Type B pancreatic cell (in vitro differentiated cells): ENCODE results near the gene MRPL23. TPM values are rescaled to one million over a fixed set of nuclear protein-coding genes. Genes with fewer than 3 reads are reported as not detected.

Experiments used
- DNase-seq: peaks from one replicate; pipeline ENCODE4 v3.0.0; 2021; ENCODE audit warnings: mixed read lengths; ENCODE audit not compliant: unreplicated experiment; ENCODE audit errors: extremely low spot score
- H3K27ac Mint-ChIP-seq: 2 replicates; pipeline ENCODE4 v1.8.0; 2021; ENCODE audit warnings: mild to moderate bottlenecking, mixed read lengths
- H3K27me3 Mint-ChIP-seq: 2 replicates; pipeline ENCODE4 v1.8.0; 2021; ENCODE audit warnings: mixed read lengths
- H3K36me3 Mint-ChIP-seq: 2 replicates; pipeline ENCODE4 v1.8.0; 2021; ENCODE audit warnings: mixed read lengths
- H3K4me1 Mint-ChIP-seq: one replicate; pipeline ENCODE4 v1.8.0; 2021; ENCODE audit warnings: mixed read lengths; ENCODE audit not compliant: unreplicated experiment
- H3K4me3 Mint-ChIP-seq: 2 replicates; pipeline ENCODE4 v1.8.0; 2021; ENCODE audit warnings: mild to moderate bottlenecking, mixed read lengths
- H3K9me3 Mint-ChIP-seq: 2 replicates; pipeline ENCODE4 v1.8.0; 2021; ENCODE audit warnings: mixed read lengths
- total RNA-seq: library from RNA; stranded (reverse); gene quantifications from 2 replicates; pipeline ENCODE4 v1.2.1, GENCODE V29; 2021; ENCODE audit warnings: low replicate concordance
- TF ChIP-seq, protein P1 (sequence below): fragments of 200-600 bp; sonication (generic); conservative IDR thresholded peaks from 2 replicates; pipeline ENCODE4 v1.5.0; 2021; ENCODE audit warnings: antibody characterized with exemption, mild to moderate bottlenecking

MRPL23 gene
- total RNA-seq, 1 donor from 2014 or later: 46.1 TPM

GRCh38 chr11:1919391-1920127, 27.6 kb upstream of the MRPL23 start, which contains the start of gene TNNT3:
TNNT3 (plus strand) TSS chr11:1919703; CDS start chr11:1922875, 3,172 bp downstream.
- TF ChIP-seq, protein P1, sequence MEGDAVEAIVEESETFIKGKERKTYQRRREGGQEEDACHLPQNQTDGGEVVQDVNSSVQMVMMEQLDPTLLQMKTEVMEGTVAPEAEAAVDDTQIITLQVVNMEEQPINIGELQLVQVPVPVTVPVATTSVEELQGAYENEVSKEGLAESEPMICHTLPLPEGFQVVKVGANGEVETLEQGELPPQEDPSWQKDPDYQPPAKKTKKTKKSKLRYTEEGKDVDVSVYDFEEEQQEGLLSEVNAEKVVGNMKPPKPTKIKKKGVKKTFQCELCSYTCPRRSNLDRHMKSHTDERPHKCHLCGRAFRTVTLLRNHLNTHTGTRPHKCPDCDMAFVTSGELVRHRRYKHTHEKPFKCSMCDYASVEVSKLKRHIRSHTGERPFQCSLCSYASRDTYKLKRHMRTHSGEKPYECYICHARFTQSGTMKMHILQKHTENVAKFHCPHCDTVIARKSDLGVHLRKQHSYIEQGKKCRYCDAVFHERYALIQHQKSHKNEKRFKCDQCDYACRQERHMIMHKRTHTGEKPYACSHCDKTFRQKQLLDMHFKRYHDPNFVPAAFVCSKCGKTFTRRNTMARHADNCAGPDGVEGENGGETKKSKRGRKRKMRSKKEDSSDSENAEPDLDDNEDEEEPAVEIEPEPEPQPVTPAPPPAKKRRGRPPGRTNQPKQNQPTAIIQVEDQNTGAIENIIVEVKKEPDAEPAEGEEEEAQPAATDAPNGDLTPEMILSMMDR: no peak
- no peak for DNase-seq
- no peak within 1 kb of the TSS for H3K27ac Mint-ChIP-seq
- peaks cover 6% of the 10 kb centered on the region for H3K36me3 Mint-ChIP-seq
- H3K9me3 Mint-ChIP-seq: no peaks in the 10 kb centered on the region
- H3K4me1 Mint-ChIP-seq: peaks cover 20% of the 10 kb centered on the region
- no peak within 1 kb of the TSS for H3K4me3 Mint-ChIP-seq
- H3K27me3 Mint-ChIP-seq: no peaks in the 10 kb centered on the region

- Mint-ChIP-seq H3K4me3 (no peak overlapping the region), H3K27ac (no peak overlapping the region), H3K4me1 (peaks cover 14% of the 10 kb centered on the region), H3K9me3 (no peaks in the 10 kb centered on the region), H3K36me3 (no peaks in the 10 kb centered on the region), H3K27me3 (no peaks in the 10 kb centered on the region)
- no peak for DNase-seq
- TF ChIP-seq, protein P1: no peak
These were observed 26.8 kb upstream of the MRPL23 start for GRCh38 chr11:1920128-1920908.

GRCh38 chr11:1920909-1921573, 26.1 kb upstream of the MRPL23 start:
- Mint-ChIP-seq H3K36me3 (no peaks in the 10 kb centered on the region), H3K9me3 (no peaks in the 10 kb centered on the region), H3K4me3 (no peak overlapping the region), H3K27me3 (no peaks in the 10 kb centered on the region), H3K27ac (no peak overlapping the region), H3K4me1 (peaks cover 14% of the 10 kb centered on the region)
- TF ChIP-seq, protein P1: no peak
- no peak for DNase-seq

DNA sequence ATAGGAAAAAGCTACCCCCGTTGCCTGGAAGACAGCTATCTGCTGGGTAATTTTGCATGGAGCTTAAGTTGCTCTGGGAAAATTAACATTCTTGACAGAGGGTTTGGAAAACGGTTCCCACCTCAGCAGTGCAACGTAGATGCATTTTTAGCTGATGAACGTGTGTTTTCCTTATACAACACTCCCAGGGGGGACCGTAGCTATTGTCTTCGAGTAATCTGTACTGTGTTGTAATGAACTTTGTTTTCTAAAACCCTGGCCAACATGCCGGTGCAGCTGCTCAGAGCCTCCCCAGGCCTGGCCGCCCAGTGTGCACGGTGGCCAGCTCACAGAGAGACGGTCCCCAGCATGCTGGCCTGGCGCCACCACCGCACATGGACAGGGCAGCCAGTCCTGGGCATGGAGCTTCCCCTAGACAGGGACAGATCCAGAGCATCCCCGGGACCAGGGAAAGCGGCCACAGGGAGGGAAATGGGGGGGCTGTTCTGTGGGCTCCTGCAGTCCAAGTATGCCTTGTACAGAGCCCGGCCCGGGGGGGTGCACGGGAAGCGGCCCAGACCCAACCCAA, 25.5 kb upstream of the MRPL23 start:
- Mint-ChIP-seq H3K4me1 (peaks cover 18% of the 10 kb centered on the region), H3K36me3 (no peaks in the 10 kb centered on the region), H3K27ac (peak overlapping the region; percentile 61), H3K27me3 (no peaks in the 10 kb centered on the region), H3K4me3 (no peak overlapping the region), H3K9me3 (no peaks in the 10 kb centered on the region)
- TF ChIP-seq, protein P1: no peak
- DNase-seq: no peak

DNA sequence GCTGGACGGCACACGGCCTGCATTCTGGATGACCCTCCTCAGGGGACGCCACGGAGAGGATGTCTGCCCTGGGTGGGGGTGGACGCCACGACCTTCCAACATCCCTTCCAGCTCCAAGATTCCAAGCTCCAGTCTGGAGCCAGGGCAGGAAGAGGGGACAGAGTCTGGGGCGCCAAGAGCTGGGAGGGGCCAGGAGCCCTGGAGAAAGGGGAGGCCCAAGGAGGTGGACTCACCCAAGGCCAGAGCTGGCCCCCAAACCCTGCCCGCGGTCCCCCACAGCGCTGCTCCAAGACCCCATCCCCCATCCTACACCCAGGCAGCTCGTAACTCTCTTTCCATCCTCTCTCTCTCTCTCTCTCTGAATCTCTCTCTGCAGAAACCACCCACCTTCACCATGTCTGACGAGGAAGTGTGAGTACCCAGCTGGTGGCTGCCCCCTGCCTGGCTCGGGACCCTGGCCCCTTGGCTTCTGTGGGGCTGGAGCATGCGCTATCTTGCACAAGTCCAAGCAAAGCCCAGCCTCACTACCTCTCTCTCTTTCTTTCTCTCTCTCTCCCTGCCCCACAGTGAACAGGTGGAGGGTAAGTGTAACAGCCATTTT, 24.6 kb upstream of the MRPL23 start:
- no peak for DNase-seq
- Mint-ChIP-seq H3K27ac (peak overlapping the region; percentile 79), H3K4me1 (peaks cover 20% of the 10 kb centered on the region), H3K9me3 (no peaks in the 10 kb centered on the region), H3K27me3 (no peaks in the 10 kb centered on the region), H3K36me3 (no peaks in the 10 kb centered on the region), H3K4me3 (no peak overlapping the region)
- TF ChIP-seq, protein P1: no peak
